HEK293 (cell line): ENCODE data around the gene CTNNA2.

Source experiments
- CTCF ChIA-PET: fragments of 350-600 bp; formaldehyde crosslinking; extraction: SDS; loops from one replicate; lab custom pipeline; 2021; ENCODE audit warnings: antibody characterized with exemption; lab: Yijun Ruan, JAX
- POLR2A ChIA-PET: fragments of 300-600 bp; formaldehyde crosslinking; extraction: SDS; loops from one replicate; lab custom pipeline; 2020; ENCODE audit warnings: antibody characterized with exemption, inconsistent platforms; lab: Yijun Ruan, JAX
- H3K27ac ChIP-seq: fragments of 200-500 bp; sonication (Bioruptor generic); 2 replicates; pipeline ENCODE4 v1.5.1; 2014; ENCODE audit warnings: low read depth, low read length, control low read depth, inconsistent platforms; ENCODE audit errors: extremely low read depth
- H3K36me3 ChIP-seq, 2 experiments: fragments of 200-500 bp in 1 of 2; sonication (Bioruptor generic) in 1 of 2; 1 replicate in 1 of 2; 2 replicates in 1 of 2; pipeline ENCODE4 v1.5.1; 2014 to 2017; ENCODE audit warnings: inconsistent platforms in 2 of 2, low read length in 2 of 2; ENCODE audit not compliant: control insufficient read depth in 2 of 2, insufficient read depth in 1 of 2
- H3K4me1 ChIP-seq: fragments of 200-500 bp; sonication (Bioruptor generic); 2 replicates; pipeline ENCODE4 v1.5.1; 2014; ENCODE audit warnings: mild to moderate bottlenecking, low read length, inconsistent platforms; ENCODE audit not compliant: control insufficient read depth, insufficient read depth
- H3K4me3 ChIP-seq: 2 replicates; pipeline ENCODE4 v1.5.1; 2011; ENCODE audit warnings: low read depth, mild to moderate bottlenecking, control low read depth, low read length, moderate library complexity
- H3K9me3 ChIP-seq: fragments of 200-500 bp; sonication (Bioruptor generic); 2 replicates; pipeline ENCODE4 v1.5.1; 2014; ENCODE audit warnings: low read depth, low read length, inconsistent platforms; ENCODE audit not compliant: control insufficient read depth, insufficient read depth
- KLF9 ChIP-seq: fragments of 450-650 bp; formaldehyde crosslinking; IDR thresholded peaks from 2 replicates; pipeline ENCODE4 v1.5.1; 2016; ENCODE audit warnings: missing biosample characterization, missing genetic modification characterization, low read depth
- OSR2 ChIP-seq: fragments of 450-650 bp; formaldehyde crosslinking; IDR thresholded peaks from 2 replicates; pipeline ENCODE4 v1.5.1; 2016; ENCODE audit warnings: missing biosample characterization, missing genetic modification characterization
- PATZ1 ChIP-seq: fragments of 450-650 bp; formaldehyde crosslinking; IDR thresholded peaks from 2 replicates; pipeline ENCODE4 v1.5.1; 2016; ENCODE audit warnings: missing biosample characterization, missing genetic modification characterization
- SALL2 ChIP-seq: fragments of 450-650 bp; formaldehyde crosslinking; IDR thresholded peaks from 2 replicates; pipeline ENCODE4 v1.5.0; 2017; ENCODE audit warnings: missing biosample characterization, mild to moderate bottlenecking, missing genetic modification characterization, borderline replicate concordance
- ZBTB26 ChIP-seq: fragments of 450-650 bp; formaldehyde crosslinking; optimal IDR thresholded peaks from 2 replicates; pipeline ENCODE3; 2016; ENCODE audit warnings: missing biosample characterization, mild to moderate bottlenecking, missing genetic modification characterization
- ZFP41 ChIP-seq: fragments of 450-650 bp; formaldehyde crosslinking; IDR thresholded peaks from 2 replicates; pipeline ENCODE4 v1.5.1; 2016; ENCODE audit warnings: missing biosample characterization, missing genetic modification characterization, borderline replicate concordance
- ZNF112 ChIP-seq: fragments of 450-650 bp; formaldehyde crosslinking; IDR thresholded peaks from 2 replicates; pipeline ENCODE4 v1.5.0; 2017; ENCODE audit warnings: missing biosample characterization, missing genetic modification characterization
- ZNF138 ChIP-seq: fragments of 450-650 bp; formaldehyde crosslinking; IDR thresholded peaks from 2 replicates; pipeline ENCODE4 v1.5.1; 2016; ENCODE audit warnings: missing biosample characterization, missing genetic modification characterization, borderline replicate concordance
- ZNF169 ChIP-seq: fragments of 450-650 bp; formaldehyde crosslinking; IDR thresholded peaks from 2 replicates; pipeline ENCODE4 v1.5.1; 2016; ENCODE audit warnings: missing biosample characterization, missing genetic modification characterization
- ZNF202 ChIP-seq: fragments of 450-650 bp; formaldehyde crosslinking; IDR thresholded peaks from 2 replicates; pipeline ENCODE4 v1.5.1; 2016; ENCODE audit warnings: missing biosample characterization, missing genetic modification characterization, borderline replicate concordance
- ZNF214 ChIP-seq: fragments of 450-650 bp; formaldehyde crosslinking; IDR thresholded peaks from 2 replicates; pipeline ENCODE4 v1.5.1; 2017; ENCODE audit warnings: missing biosample characterization, mild to moderate bottlenecking, missing genetic modification characterization, borderline replicate concordance
- ZNF362 ChIP-seq: fragments of 450-650 bp; formaldehyde crosslinking; IDR thresholded peaks from 2 replicates; pipeline ENCODE4 v1.5.1; 2016; ENCODE audit warnings: missing biosample characterization, missing genetic modification characterization
- ZNF394 ChIP-seq: fragments of 450-650 bp; formaldehyde crosslinking; IDR thresholded peaks from 2 replicates; pipeline ENCODE4 v1.5.1; 2016; ENCODE audit warnings: missing biosample characterization, missing genetic modification characterization, mild to moderate bottlenecking, moderate library complexity, borderline replicate concordance
- ZNF514 ChIP-seq: fragments of 450-650 bp; formaldehyde crosslinking; IDR thresholded peaks from 2 replicates; pipeline ENCODE4 v1.5.1; 2016; ENCODE audit warnings: missing biosample characterization, missing genetic modification characterization
- ZNF580 ChIP-seq: fragments of 450-650 bp; formaldehyde crosslinking; IDR thresholded peaks from 2 replicates; pipeline ENCODE4 v1.5.1; 2016; ENCODE audit warnings: missing biosample characterization, missing genetic modification characterization
- TF ChIP-seq, protein P1 (sequence below): fragments of 450-650 bp; formaldehyde crosslinking; IDR thresholded peaks from 2 replicates; pipeline ENCODE4 v1.5.0; 2017; ENCODE audit warnings: missing biosample characterization, missing genetic modification characterization, borderline replicate concordance
- TF ChIP-seq, protein P2 (sequence below): fragments of 450-650 bp; formaldehyde crosslinking; IDR thresholded peaks from 2 replicates; pipeline ENCODE4 v1.5.1; 2016; ENCODE audit warnings: missing biosample characterization, missing genetic modification characterization

The CTNNA2 gene

GRCh38 chr2:79941179-79941578 lies 428.3 kb downstream of the CTNNA2 start:
- ChIA-PET POLR2A (no interaction called here), CTCF (no interaction called here)
- Histone ChIP-seq H3K27ac (no peak overlapping the region), H3K9me3 (no peaks in the 10 kb centered on the region), H3K36me3 (no peaks in the 10 kb centered on the region), H3K4me1 (no peaks in the 10 kb centered on the region), H3K4me3 (no peak overlapping the region)
- TF ChIP-seq ZNF112 (tag by site-specific recombination) (no peak), ZFP41 (tag by site-specific recombination) (no peak), ZBTB26 (tag by site-specific recombination) (no peak), KLF9 (no peak), ZNF202 (no peak), ZNF580 (tag by site-specific recombination) (no peak), SALL2 (tag by site-specific recombination) (no peak)
- TF ChIP-seq, protein P1, sequence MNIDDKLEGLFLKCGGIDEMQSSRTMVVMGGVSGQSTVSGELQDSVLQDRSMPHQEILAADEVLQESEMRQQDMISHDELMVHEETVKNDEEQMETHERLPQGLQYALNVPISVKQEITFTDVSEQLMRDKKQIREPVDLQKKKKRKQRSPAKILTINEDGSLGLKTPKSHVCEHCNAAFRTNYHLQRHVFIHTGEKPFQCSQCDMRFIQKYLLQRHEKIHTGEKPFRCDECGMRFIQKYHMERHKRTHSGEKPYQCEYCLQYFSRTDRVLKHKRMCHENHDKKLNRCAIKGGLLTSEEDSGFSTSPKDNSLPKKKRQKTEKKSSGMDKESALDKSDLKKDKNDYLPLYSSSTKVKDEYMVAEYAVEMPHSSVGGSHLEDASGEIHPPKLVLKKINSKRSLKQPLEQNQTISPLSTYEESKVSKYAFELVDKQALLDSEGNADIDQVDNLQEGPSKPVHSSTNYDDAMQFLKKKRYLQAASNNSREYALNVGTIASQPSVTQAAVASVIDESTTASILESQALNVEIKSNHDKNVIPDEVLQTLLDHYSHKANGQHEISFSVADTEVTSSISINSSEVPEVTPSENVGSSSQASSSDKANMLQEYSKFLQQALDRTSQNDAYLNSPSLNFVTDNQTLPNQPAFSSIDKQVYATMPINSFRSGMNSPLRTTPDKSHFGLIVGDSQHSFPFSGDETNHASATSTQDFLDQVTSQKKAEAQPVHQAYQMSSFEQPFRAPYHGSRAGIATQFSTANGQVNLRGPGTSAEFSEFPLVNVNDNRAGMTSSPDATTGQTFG: no peak
- TF ChIP-seq, protein P2, sequence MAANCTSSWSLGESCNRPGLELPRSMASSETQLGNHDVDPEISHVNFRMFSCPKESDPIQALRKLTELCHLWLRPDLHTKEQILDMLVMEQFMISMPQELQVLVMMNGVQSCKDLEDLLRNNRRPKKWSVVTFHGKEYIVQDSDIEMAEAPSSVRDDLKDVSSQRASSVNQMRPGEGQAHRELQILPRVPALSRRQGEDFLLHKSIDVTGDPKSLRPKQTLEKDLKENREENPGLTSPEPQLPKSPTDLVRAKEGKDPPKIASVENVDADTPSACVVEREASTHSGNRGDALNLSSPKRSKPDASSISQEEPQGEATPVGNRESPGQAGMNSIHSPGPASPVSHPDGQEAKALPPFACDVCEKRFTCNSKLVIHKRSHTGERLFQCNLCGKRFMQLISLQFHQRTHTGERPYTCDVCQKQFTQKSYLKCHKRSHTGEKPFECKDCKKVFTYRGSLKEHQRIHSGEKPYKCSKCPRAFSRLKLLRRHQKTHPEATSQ: no peak

DNA sequence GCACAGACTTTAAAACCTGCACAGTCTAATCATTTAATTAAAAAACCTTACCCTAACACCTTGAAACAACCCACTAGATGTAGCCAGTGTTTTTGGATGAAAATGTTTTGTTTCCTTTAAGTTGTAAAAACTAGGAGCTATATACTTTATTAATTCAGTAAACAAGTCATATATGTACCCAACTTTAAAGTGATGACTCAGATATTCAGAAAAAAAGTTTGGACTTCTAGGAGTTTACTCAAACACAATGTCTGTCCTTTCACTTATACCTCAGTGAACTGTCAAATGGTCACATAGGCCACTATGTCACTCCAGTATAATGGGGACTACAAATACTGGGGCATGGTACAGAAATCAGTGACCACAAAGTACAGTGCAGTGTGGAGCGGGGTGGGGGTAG lies 431.4 kb downstream of the CTNNA2 start:
- H3K27ac ChIP-seq: no peak overlapping the region
- no peak overlapping the region for H3K4me3 ChIP-seq
- ChIA-PET POLR2A (no interaction called here), CTCF (no interaction called here)
- no peaks in the 10 kb centered on the region for H3K4me1 ChIP-seq
- H3K36me3 ChIP-seq: no peaks in the 10 kb centered on the region
- TF ChIP-seq ZNF138 (tag by site-specific recombination) (no peak), ZNF214 (tag by site-specific recombination) (no peak), ZNF514 (tag by site-specific recombination) (no peak), PATZ1 (tag by site-specific recombination) (no peak), OSR2 (tag by site-specific recombination) (no peak), ZNF394 (tag by site-specific recombination) (no peak), ZNF362 (no peak), ZNF169 (tag by site-specific recombination) (no peak)
- TF ChIP-seq, protein P1: no peak
- no peaks in the 10 kb centered on the region for H3K9me3 ChIP-seq
